ENCODE data around the gene DPYD. TPM values are rescaled to one million over a fixed set of nuclear protein-coding genes. Genes with fewer than 3 reads are reported as not detected.

The DPYD gene
- polyA plus RNA-seq, 1 of the 3 experiments (the other 2 are of a cell fraction), result 23.0 TPM

DNA sequence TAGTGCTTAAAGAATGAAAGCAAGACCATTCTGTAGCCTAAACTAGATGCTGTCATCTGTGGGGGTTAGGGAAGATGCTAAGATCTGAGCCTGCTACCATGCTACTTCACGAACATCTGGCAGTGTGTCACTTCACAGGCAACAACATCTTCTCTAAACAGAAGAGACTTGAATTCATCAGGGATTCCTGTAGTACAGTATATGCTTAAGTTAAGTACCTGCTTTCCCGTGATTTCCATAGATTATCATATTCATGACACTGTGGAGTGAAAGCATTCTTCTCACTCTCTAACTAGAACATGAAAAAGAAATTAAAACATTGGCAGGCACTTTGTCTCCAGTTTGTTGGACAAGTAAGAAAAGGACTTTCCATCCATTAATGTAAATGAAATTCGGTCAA, 808.4 kb downstream of the DPYD start:
- no peaks in the 10 kb centered on the region for H3K9me3 ChIP-seq
- no peak for DNase-seq
- peaks cover 0 to 7% of the 10 kb centered on the region in 2 experiments for H3K36me3 ChIP-seq (replicated peaks in 1 of 2; ENCODE audit: control insufficient read depth in 1 of 2, insufficient read depth in 2 of 2, low read length in 1 of 2)
- peaks cover 9% of the 10 kb centered on the region for H3F3A ChIP-seq (replicated peaks; ENCODE audit: insufficient read depth)
- H3K4me3 ChIP-seq (ENCODE audit: low read depth in 2 of 2, low read length in 1 of 2), result no peak overlapping the region
- no peak overlapping the region; a peak in 1 of 4 replicates for H3K27ac ChIP-seq (ENCODE audit: low read depth in 2 of 2, low read length in 1 of 2)
- CTCF ChIA-PET, result no interaction called here
- no peaks in the 10 kb centered on the region for H3K9me2 ChIP-seq
- peaks cover 0 to 8% of the 10 kb centered on the region in 2 experiments; a peak in 2 of 4 replicates for H3K4me1 ChIP-seq (ENCODE audit: control insufficient read depth in 1 of 2, insufficient read depth in 2 of 2, low read depth in 1 of 2, low read length in 1 of 2)
- TF ChIP-seq GABPA (IDR thresholded peaks at IDR 0.05; ENCODE audit: low read depth) (no peak), RAD21 (IDR thresholded peaks at IDR 0.05; ENCODE audit: low read length) (no peak), RXRA (IDR thresholded peaks at IDR 0.05; ENCODE audit: borderline replicate concordance, low read depth) (no peak), CHD2 (IDR thresholded peaks at IDR 0.05; ENCODE audit: low read length, partially characterized antibody) (no peak), SMC3 (IDR thresholded peaks at IDR 0.05; ENCODE audit: low read depth, low read length) (no peak), ELF1 (IDR thresholded peaks at IDR 0.05) (no peak), TEAD4 (IDR thresholded peaks at IDR 0.05; ENCODE audit: borderline replicate concordance, insufficient read depth) (no peak), RFX5 (IDR thresholded peaks at IDR 0.05; ENCODE audit: low read length) (no peak), POLR2AphosphoS5 (IDR thresholded peaks at IDR 0.05; ENCODE audit: low read depth, low read length) (no peak), FOXJ3 (CRISPR knock-in tag; IDR thresholded peaks at IDR 0.05) (no peak), GATA2 (CRISPR knock-in tag; IDR thresholded peaks at IDR 0.05) (no peak), TAF1 (IDR thresholded peaks at IDR 0.05; ENCODE audit: borderline replicate concordance, low read depth, low read length) (no peak), NFIC (IDR thresholded peaks at IDR 0.05; ENCODE audit: borderline replicate concordance) (no peak), YY1 (IDR thresholded peaks at IDR 0.05; ENCODE audit: low read depth) (no peak), NRF1 (IDR thresholded peaks at IDR 0.05; ENCODE audit: low read depth, low read length) (no peak), EZH2phosphoT487 (IDR thresholded peaks at IDR 0.05; ENCODE audit: borderline replicate concordance, low read depth) (no peak)
- TF ChIP-seq, protein P1, sequence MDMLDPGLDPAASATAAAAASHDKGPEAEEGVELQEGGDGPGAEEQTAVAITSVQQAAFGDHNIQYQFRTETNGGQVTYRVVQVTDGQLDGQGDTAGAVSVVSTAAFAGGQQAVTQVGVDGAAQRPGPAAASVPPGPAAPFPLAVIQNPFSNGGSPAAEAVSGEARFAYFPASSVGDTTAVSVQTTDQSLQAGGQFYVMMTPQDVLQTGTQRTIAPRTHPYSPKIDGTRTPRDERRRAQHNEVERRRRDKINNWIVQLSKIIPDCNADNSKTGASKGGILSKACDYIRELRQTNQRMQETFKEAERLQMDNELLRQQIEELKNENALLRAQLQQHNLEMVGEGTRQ (IDR thresholded peaks at IDR 0.05; ENCODE audit: borderline replicate concordance, low read depth, low read length), result no peak
- TF ChIP-seq, protein P2, sequence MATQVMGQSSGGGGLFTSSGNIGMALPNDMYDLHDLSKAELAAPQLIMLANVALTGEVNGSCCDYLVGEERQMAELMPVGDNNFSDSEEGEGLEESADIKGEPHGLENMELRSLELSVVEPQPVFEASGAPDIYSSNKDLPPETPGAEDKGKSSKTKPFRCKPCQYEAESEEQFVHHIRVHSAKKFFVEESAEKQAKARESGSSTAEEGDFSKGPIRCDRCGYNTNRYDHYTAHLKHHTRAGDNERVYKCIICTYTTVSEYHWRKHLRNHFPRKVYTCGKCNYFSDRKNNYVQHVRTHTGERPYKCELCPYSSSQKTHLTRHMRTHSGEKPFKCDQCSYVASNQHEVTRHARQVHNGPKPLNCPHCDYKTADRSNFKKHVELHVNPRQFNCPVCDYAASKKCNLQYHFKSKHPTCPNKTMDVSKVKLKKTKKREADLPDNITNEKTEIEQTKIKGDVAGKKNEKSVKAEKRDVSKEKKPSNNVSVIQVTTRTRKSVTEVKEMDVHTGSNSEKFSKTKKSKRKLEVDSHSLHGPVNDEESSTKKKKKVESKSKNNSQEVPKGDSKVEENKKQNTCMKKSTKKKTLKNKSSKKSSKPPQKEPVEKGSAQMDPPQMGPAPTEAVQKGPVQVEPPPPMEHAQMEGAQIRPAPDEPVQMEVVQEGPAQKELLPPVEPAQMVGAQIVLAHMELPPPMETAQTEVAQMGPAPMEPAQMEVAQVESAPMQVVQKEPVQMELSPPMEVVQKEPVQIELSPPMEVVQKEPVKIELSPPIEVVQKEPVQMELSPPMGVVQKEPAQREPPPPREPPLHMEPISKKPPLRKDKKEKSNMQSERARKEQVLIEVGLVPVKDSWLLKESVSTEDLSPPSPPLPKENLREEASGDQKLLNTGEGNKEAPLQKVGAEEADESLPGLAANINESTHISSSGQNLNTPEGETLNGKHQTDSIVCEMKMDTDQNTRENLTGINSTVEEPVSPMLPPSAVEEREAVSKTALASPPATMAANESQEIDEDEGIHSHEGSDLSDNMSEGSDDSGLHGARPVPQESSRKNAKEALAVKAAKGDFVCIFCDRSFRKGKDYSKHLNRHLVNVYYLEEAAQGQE (IDR thresholded peaks at IDR 0.05; ENCODE audit: low read depth, low read length), result no peak
- TF ChIP-seq, protein P3, sequence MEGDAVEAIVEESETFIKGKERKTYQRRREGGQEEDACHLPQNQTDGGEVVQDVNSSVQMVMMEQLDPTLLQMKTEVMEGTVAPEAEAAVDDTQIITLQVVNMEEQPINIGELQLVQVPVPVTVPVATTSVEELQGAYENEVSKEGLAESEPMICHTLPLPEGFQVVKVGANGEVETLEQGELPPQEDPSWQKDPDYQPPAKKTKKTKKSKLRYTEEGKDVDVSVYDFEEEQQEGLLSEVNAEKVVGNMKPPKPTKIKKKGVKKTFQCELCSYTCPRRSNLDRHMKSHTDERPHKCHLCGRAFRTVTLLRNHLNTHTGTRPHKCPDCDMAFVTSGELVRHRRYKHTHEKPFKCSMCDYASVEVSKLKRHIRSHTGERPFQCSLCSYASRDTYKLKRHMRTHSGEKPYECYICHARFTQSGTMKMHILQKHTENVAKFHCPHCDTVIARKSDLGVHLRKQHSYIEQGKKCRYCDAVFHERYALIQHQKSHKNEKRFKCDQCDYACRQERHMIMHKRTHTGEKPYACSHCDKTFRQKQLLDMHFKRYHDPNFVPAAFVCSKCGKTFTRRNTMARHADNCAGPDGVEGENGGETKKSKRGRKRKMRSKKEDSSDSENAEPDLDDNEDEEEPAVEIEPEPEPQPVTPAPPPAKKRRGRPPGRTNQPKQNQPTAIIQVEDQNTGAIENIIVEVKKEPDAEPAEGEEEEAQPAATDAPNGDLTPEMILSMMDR (IDR thresholded peaks at IDR 0.05), result no peak
- TF ChIP-seq, protein P4, sequence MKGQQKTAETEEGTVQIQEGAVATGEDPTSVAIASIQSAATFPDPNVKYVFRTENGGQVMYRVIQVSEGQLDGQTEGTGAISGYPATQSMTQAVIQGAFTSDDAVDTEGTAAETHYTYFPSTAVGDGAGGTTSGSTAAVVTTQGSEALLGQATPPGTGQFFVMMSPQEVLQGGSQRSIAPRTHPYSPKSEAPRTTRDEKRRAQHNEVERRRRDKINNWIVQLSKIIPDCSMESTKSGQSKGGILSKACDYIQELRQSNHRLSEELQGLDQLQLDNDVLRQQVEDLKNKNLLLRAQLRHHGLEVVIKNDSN (IDR thresholded peaks at IDR 0.05; ENCODE audit: borderline replicate concordance, low read depth), result no peak
- H3K4me2 ChIP-seq, result no peak overlapping the region
- no peaks in the 10 kb centered on the region for H3K79me2 ChIP-seq (ENCODE audit: insufficient read depth)
- 90% methylated on average over 3 of the region's 3 CpGs for WGBS (ENCODE audit: low lambda C conversion rate)
- POLR2A ChIA-PET, result no interaction called here
- H3K27me3 ChIP-seq (ENCODE audit: insufficient read depth), result no peaks in the 10 kb centered on the region
- H4K20me1 ChIP-seq (ENCODE audit: insufficient read depth), result no peaks in the 10 kb centered on the region
- H2AFZ ChIP-seq (ENCODE audit: low read depth), result no peak overlapping the region
- H3K9ac ChIP-seq, result no peak overlapping the region
